Central memory CD4-positive, alpha-beta T cell (primary cell): ENCODE results near the gene SPRR1B.
"Not testable (repeated sequence)": the region's sequence is repeated elsewhere in the genome, so short reads cannot be mapped to it uniquely, and the experiment has no call there.

Source experiments
- DNase-seq: peaks from one replicate; pipeline ENCODE4 v3.0.0; 2022
- total RNA-seq, 3 experiments: gene quantifications; one replicate each; lab custom pipeline; 2026; lab: John Stamatoyannopoulos, UW

SPRR1B gene, protein sequence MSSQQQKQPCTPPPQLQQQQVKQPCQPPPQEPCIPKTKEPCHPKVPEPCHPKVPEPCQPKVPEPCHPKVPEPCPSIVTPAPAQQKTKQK
- 0 reads per million in 3 experiments for total RNA-seq

- DNase-seq = no peak
These were observed at the start of gene SPRR1B for GRCh38 chr1:153030895-153031294. Gene SPRR1B (plus strand): TSS chr1:153031203. CDS start chr1:153032346, 1,143 bp downstream.

GRCh38 chr1:152982076-152982475, 48.9 kb upstream of the SPRR1B start:
- no peak for DNase-seq

DNA sequence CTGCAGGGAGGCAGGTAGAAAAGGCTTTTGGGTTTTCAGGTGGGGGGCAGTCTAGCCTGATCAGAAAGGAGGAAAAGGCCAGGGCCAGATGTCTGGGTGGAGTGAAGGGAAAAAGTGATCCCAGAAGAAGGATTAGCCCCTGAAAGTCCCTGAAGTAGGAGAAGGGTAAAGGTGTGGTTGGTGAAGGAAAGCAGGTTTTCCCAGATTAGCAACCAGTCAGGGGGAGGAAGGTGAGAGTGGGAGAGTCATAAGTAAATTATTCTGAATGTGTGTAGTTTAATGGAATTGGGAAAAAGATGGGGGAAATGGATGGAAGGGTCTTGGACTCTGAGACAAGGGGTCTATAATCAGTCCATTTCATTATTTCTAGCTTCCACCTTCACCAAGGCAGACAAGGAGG, 47.8 kb upstream of the SPRR1B start:
- no peak for DNase-seq

GRCh38 chr1:152983743-152984142, 47.3 kb upstream of the SPRR1B start, which contains the start of gene SPRR1A:
Gene SPRR1A (plus strand): TSS chr1:152984081. CDS start chr1:152985231, 1,150 bp downstream.
- no peak for DNase-seq

DNA sequence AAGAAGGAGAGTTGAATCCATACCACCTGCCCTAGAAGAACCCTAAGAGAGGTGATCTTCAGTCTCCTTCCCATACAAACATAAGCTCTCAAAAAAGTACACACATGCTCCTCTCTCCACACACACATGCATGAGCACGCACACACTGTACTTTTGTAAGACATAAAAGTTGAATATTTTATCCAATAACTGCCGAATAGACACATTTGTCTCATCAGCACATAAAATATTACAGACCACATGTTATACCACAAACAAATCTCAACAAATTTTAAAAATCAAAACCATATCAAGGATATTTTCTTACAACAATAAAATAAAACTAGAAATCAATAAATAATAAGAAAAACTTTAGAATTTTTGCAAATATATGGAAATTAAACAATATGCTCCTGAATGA, 44.4 kb upstream of the SPRR1B start:
- DNase-seq = no peak

- no peak for DNase-seq
These were observed 37.8 kb upstream of the SPRR1B start for GRCh38 chr1:152993186-152993585.

GRCh38 chr1:152995842-152996241, 35.2 kb upstream of the SPRR1B start:
- DNase-seq = no peak

DNA sequence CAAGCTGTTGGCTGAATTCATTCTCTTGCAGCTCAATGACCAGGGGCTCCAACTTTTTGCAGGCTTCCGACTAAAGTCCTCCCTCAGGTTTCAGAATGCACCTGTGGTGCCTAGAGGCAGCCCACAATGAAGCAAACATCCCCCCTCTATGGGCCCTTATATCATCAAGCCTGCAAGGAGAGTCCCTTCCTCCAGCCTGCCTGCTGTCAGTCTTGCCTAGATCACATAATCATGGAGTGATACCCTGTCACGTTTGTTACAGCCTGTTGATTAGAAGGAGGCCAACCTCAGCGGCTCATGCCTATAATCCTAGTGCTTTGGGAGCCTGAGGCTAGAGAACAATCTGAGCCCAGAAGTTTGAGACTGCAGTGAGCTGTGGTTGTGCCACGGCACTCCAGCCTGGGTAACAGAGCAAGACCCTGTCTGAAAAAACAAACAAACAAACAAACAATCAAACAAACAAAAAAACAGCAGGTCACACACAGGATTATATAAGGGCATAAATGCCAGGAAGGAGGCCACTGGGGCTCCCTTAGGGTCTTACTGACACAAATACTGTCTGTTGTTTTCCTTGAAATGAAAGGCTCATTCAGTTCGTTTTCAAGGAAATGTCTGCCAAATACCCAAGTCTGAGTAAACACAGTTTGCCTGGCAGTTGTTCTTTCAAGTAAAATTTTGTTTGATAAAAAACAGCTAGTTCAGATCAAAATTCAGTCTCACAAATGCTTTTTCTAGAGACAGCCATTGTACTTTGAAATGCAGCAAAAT, 34.2 kb upstream of the SPRR1B start:
- DNase-seq = no peak

DNA sequence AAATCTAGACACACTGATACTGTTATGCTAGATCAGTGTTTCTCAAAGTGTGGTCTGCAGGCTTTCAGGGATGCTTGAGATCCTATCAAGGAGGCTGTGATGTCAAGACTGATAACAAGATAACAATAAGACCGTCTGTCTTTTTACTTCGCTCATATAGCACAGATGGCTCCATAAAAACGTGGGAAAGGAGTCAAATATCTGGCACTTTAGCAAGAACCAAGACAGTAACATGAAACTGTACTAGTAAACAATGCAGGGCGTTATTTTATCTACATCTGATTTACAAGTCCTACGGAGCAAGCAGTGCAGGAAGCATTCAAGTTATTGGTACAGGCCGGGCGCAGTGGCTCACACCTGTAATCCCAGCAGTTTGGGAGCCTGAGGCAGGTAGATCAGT, 33.1 kb upstream of the SPRR1B start:
- no peak for DNase-seq

DNA sequence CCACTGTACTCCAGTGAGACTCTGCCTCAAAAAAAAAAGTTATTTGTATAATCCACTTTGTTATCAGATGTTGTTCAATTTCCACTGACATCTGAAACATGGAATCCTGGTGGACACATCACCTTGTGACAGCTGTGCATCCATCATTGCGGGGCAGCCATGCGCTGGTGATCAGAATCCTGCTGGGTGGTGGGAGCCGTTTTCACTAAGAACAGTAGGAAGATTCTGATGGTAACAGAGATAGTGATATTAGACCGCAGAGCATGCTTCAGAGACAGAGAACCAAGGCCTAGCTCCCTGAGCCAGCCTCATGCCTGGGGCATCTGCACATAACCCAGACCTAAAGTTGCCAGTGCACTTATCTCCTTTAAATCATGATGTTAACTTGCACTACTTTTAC, 32.5 kb upstream of the SPRR1B start:
- DNase-seq = no peak

GRCh38 chr1:152999818-153000217, 31.2 kb upstream of the SPRR1B start:
- DNase-seq = no peak

DNA sequence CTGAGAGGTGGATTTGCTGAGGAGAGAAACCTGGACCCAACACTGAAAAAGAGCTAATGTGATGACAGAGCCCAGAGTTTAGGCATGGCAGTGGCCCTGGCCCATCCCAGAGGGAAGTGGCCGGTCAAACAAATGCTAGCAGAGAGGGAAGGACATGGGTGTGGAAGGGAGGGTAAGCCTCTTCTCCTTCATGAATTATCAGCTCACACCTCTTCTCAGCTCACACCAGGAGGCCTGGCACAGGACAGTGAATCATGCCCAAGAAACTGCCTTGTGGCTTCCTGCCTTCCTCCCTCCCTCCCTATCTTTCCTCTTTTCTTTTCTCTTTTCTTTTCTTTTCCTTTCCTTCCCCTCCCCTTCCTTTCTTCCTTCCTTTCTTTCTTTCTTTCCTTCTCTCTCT, 30.7 kb upstream of the SPRR1B start:
- no peak for DNase-seq

GRCh38 chr1:153001382-153001781, 29.6 kb upstream of the SPRR1B start, which contains the start of gene SPRR3:
Gene SPRR3 (plus strand): TSS chr1:153001749. CDS start chr1:153003021, 1,272 bp downstream.
- no peak for DNase-seq

DNA sequence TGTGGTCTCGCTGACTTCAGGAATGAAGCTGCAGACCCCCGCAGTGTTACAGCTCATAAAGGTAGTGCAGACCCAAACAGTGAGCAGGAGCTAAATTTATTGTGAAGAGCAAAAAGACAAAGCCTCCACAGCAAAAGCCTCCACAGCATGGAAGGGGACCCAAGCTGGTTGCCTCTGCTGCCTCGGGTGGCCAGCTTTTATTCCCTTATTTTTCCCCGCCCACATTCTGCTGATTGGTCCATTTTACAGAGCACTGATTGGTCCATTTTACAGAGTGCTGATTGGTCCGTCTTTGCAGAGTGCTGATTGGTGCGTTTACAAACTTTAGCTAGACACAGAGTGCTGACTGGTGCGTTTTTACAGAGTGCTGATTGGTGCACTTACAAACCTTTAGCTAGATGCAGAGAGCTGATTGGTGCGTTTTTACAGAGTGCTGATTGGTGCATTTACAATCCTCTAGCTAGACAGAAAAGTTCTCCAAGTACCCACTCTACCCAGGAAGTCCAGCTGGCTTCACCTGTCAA, 19.7 kb upstream of the SPRR1B start:
- not testable (repeated sequence) for DNase-seq

GRCh38 chr1:153021829-153022228, 9.2 kb upstream of the SPRR1B start:
- DNase-seq = not testable (repeated sequence)

DNA sequence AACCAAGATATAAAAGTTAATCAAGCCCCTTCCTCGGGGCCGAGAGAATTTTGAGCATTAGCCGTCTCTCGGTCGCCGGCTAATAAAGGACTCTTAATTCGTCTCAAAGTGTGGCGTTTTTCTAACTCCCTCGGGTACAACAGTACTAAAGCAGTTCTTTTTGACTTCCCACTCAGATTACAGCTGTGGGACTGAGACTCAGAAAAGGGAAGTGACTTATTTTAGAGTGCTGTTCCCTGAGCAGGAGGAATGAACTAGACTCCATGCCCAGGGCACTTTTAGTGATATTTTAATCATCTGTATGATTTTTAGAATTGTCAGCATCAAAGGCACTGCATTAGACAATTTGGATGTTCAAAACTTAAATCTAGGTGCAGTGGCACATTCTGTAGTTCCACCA, 8.7 kb upstream of the SPRR1B start:
- not testable (repeated sequence) for DNase-seq

GRCh38 chr1:153023109-153023508, 7.9 kb upstream of the SPRR1B start:
- DNase-seq = no peak

DNA sequence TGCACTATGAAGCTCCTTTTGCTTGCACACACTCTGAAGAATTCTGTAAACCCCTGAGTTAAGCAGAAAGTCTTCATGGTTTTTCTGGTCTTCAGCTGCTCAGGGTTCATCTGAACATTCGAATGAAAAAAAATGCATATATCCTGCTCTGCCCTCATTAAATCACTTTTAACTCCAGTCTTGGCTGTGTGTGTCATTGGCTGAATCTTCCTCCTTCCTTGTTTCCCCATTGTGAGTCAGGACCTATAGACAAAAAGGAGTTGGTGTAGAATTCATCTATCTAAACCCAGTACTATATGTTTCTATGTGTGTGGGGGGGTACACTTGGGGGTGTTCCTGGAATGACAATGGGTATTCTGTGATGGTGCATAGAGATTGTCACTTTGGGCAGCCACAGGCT, 6.6 kb upstream of the SPRR1B start:
- DNase-seq = no peak

DNA sequence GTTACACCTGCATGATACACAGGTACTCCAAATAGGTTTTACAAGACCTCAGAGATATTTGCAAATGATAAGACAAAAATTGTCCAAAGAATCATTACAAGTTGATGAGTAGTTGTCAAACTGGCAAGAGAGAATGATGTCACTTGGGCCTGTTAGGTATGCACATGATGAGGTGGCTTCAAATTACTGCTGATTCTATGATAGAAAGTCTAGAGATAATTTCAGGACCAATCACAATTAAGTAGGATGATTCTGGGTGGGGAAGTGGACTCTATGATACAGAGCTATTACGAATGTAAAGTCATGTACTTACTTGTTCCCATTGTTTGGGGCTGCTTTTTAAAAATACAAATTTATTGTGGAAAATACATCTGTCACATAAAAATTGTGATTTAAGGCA, 5.2 kb upstream of the SPRR1B start:
- DNase-seq = no peak

GRCh38 chr1:153028766-153029165, 2.2 kb upstream of the SPRR1B start:
- no peak for DNase-seq

DNA sequence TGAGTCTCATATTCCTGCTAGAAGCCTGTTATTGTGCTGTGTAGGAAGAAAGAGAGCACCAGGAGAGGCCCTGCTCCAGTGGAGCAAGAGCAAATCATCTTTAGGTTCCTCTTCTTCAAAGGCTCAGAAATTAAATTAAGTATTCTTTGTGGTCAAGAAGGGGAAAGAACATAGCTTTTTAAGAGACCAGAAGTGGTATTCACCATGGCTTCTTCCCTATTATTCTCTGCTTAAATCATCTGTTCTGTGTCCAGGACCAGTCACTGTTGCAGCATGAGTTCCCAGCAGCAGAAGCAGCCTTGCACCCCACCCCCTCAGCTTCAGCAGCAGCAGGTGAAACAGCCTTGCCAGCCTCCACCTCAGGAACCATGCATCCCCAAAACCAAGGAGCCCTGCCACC, 1.1 kb downstream of the SPRR1B start:
- DNase-seq = no peak

- no peak for DNase-seq
These were observed 1.8 kb downstream of the SPRR1B start for GRCh38 chr1:153032677-153033308.

GRCh38 chr1:153035211-153035610, 4.2 kb downstream of the SPRR1B start:
- DNase-seq = no peak
